PC-3 (cell line): Measurements from ENCODE around the gene EFCAB11. TPM values are rescaled to one million over a fixed set of nuclear protein-coding genes. Genes with fewer than 3 reads are reported as not detected.

ENCODE experiments used
- ATAC-seq: fragments of 200-7000 bp; cut with Tn5 transposase; 2 replicates; pipeline ENCODE4 v1.9.1; 2020; ENCODE audit warnings: mild to moderate bottlenecking, moderate library complexity
- BruUV-seq: library from RNA; stranded (reverse); fragments of 400-500 nt; replicated peaks from 2 replicates; lab custom pipeline; 2021; lab: Mats Ljungman, UMichigan
- CTCF ChIA-PET: fragments of 300-600 bp; sonication (Branson Sonifier 250); formaldehyde crosslinking; loops from one replicate; lab custom pipeline; 2022; ENCODE audit warnings: antibody characterized with exemption; lab: Charles Lee
- POLR2A ChIA-PET: fragments of 300-600 bp; sonication (Branson Sonifier 250); formaldehyde crosslinking; loops from one replicate; lab custom pipeline; 2022; ENCODE audit warnings: antibody characterized with exemption; ENCODE audit not compliant: unreplicated experiment; lab: Charles Lee
- DNase-seq: peaks from one replicate; pipeline ENCODE4 v3.0.0-alpha.2; 2015
- H2AFZ ChIP-seq: fragments of 300-600 bp; sonication (generic); 2 replicates; pipeline ENCODE4 v1.6.0; 2016; ENCODE audit warnings: antibody characterized with exemption, low read length
- H3F3A ChIP-seq: fragments of 300-600 bp; sonication (generic); one replicate; pipeline ENCODE4 v1.6.0; 2017; ENCODE audit warnings: antibody characterized with exemption, low read length, control low read depth, mild to moderate bottlenecking; ENCODE audit not compliant: unreplicated experiment
- H3K27ac ChIP-seq: fragments of 300-600 bp; sonication (generic); 2 replicates; pipeline ENCODE4 v1.5.1; 2016; ENCODE audit warnings: mild to moderate bottlenecking, low read length
- H3K27me3 ChIP-seq: fragments of 300-600 bp; sonication (generic); 2 replicates; pipeline ENCODE4 v1.6.1; 2016; ENCODE audit warnings: low read length, mixed read lengths
- H3K36me3 ChIP-seq: fragments of 300-600 bp; sonication (generic); 2 replicates; pipeline ENCODE4 v1.6.1; 2016; ENCODE audit warnings: low read depth, mixed run types, low read length, mixed read lengths
- H3K4me1 ChIP-seq: fragments of 300-600 bp; sonication (generic); 2 replicates; pipeline ENCODE4 v1.5.1; 2016; ENCODE audit warnings: low read length; ENCODE audit not compliant: insufficient read depth
- H3K4me2 ChIP-seq: fragments of 300-600 bp; sonication (generic); 2 replicates; pipeline ENCODE4 v1.6.0; 2016; ENCODE audit warnings: low read length
- H3K4me3 ChIP-seq: fragments of 300-600 bp; sonication (generic); 2 replicates; pipeline ENCODE4 v1.5.1; 2016; ENCODE audit warnings: mild to moderate bottlenecking, low read length, mixed read lengths
- H3K79me2 ChIP-seq: fragments of 300-600 bp; sonication (generic); 2 replicates; pipeline ENCODE4 v1.6.1; 2017; ENCODE audit warnings: low read length, mixed read lengths
- H3K9ac ChIP-seq: fragments of 300-600 bp; sonication (generic); 2 replicates; pipeline ENCODE4 v1.6.0; 2016; ENCODE audit warnings: mild to moderate bottlenecking, low read length
- H3K9me2 ChIP-seq: fragments of 300-600 bp; sonication (generic); replicated peaks from 2 replicates; pipeline ENCODE4 v1.6.1; 2016; ENCODE audit warnings: mixed run types, low read length, mixed read lengths
- H3K9me3 ChIP-seq: fragments of 300-600 bp; sonication (generic); 2 replicates; pipeline ENCODE4 v1.6.1; 2016; ENCODE audit warnings: low read length, mixed read lengths
- H4K20me1 ChIP-seq: fragments of 300-600 bp; sonication (generic); 2 replicates; pipeline ENCODE4 v1.6.1; 2016; ENCODE audit warnings: low read length, mixed read lengths
- EZH2 ChIP-seq: fragments of 300-600 bp; sonication (generic); IDR thresholded peaks from one replicate; pipeline ENCODE4 v1.6.1; 2017; ENCODE audit warnings: antibody characterized with exemption, mild to moderate bottlenecking, low read length; ENCODE audit not compliant: unreplicated experiment
- EZH2phosphoT487 ChIP-seq: fragments of 300-600 bp; sonication (generic); IDR thresholded peaks from 2 replicates; pipeline ENCODE4 v1.6.1; 2018; ENCODE audit warnings: mild to moderate bottlenecking, antibody characterized with exemption, low read length, borderline replicate concordance
- intact Hi-C: fragments of 100-400 bp; cut with micrococcal nuclease; formaldehyde crosslinking; loops from 2 replicates; pipeline ENCODE4 v1.9.0; 2023
- total RNA-seq: library from RNA; depleted of rRNA; stranded (reverse); fragments of >200 nt; gene quantifications from 2 replicates; pipeline ENCODE4 v1.2.3, GENCODE V29; 2014
- TF ChIP-seq, protein P1 (sequence below): fragments of 300-600 bp; sonication (generic); conservative IDR thresholded peaks from 2 replicates; pipeline ENCODE4 v1.5.1; 2017; ENCODE audit warnings: antibody characterized with exemption, low read depth, mild to moderate bottlenecking, low read length

EFCAB11 gene
- total RNA-seq, 1 experiment from 2014 or later: 7.0 TPM

DNA sequence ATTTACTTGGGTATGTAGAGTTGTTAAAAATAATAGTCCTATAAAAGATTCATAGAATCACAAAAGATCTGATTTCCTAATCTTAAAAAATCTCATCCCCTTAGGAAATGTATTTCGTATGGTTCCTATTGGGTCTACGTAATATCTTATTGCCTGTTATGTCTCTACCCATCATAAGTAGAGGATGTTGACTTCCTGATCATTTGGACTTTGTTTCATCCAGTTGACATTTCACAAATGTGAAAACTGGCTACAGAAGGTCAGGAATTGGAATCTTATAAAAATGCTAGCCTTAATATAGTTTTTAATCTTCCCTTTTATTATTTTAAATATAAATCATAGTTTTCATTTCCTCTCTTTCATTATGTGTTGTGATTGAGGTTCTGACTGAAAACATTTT lies 46.4 kb upstream of the EFCAB11 start:
- Histone ChIP-seq H3K79me2 (no peaks in the 10 kb centered on the region), H3K4me1 (no peaks in the 10 kb centered on the region), H3K4me2 (no peak overlapping the region), H3K27ac (no peak overlapping the region), H3K4me3 (no peak overlapping the region), H2AFZ (no peak overlapping the region), H3K36me3 (peaks cover 17% of the 10 kb centered on the region), H3F3A (no peaks in the 10 kb centered on the region), H3K27me3 (no peaks in the 10 kb centered on the region), H3K9ac (no peak overlapping the region), H3K9me3 (no peaks in the 10 kb centered on the region), H4K20me1 (no peaks in the 10 kb centered on the region), H3K9me2 (no peaks in the 10 kb centered on the region)
- CTCF ChIA-PET: no interaction called here
- ATAC-seq (no peak), DNase-seq (no peak)
- BruUV-seq: no TSS peak
- intact Hi-C loops: no loop called here
- TF ChIP-seq, protein P1, sequence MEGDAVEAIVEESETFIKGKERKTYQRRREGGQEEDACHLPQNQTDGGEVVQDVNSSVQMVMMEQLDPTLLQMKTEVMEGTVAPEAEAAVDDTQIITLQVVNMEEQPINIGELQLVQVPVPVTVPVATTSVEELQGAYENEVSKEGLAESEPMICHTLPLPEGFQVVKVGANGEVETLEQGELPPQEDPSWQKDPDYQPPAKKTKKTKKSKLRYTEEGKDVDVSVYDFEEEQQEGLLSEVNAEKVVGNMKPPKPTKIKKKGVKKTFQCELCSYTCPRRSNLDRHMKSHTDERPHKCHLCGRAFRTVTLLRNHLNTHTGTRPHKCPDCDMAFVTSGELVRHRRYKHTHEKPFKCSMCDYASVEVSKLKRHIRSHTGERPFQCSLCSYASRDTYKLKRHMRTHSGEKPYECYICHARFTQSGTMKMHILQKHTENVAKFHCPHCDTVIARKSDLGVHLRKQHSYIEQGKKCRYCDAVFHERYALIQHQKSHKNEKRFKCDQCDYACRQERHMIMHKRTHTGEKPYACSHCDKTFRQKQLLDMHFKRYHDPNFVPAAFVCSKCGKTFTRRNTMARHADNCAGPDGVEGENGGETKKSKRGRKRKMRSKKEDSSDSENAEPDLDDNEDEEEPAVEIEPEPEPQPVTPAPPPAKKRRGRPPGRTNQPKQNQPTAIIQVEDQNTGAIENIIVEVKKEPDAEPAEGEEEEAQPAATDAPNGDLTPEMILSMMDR: no peak
- POLR2A ChIA-PET: no interaction called here

DNA sequence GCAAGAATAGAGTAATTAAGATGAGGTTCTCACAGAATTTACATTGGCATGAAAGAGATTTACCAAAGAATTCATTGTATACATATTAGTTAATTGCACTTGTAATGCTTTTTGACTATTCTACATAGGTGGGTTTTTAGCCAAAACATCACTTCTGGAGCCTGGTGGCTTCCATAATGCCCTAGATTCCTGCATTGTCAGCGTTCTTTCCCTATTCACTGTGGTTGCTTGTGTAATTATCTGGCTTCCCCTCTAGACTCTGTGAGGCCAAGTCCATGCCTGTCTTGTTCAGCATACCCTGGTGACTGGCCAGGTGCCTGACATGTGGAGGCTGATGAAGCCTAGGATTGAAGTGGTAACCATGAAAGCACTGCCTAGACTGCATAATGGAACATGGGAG lies 42.4 kb upstream of the EFCAB11 start:
- BruUV-seq: no TSS peak
- no peaks in the 10 kb centered on the region for H3K9me3 ChIP-seq
- POLR2A ChIA-PET: no interaction called here

DNA sequence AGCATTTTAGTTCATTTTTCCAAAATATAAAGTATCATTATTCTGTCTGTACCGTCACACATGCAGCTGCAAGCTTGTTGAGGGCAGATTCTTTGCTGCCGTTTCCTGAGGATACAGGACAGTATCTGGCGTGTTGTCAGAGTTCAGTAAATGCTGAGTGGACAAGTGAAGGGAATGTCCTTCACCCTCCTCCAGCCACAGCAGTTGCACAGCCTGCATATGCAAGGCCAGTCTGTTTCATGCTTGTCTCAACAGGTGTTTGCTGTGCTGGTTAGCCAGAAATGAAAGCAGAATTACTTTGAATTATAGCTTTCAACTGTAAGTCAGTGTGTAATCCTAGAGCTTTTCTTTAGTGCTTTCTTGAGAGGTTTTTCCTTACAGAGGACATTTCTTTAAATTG lies 37.7 kb upstream of the EFCAB11 start:
- Histone ChIP-seq H3K9ac (no peak overlapping the region), H3K9me2 (no peaks in the 10 kb centered on the region), H4K20me1 (no peaks in the 10 kb centered on the region), H3K4me2 (no peak overlapping the region), H3K79me2 (no peaks in the 10 kb centered on the region), H3K9me3 (no peaks in the 10 kb centered on the region), H3K4me1 (no peaks in the 10 kb centered on the region), H3K36me3 (peaks cover 70% of the 10 kb centered on the region), H3K27me3 (no peaks in the 10 kb centered on the region), H2AFZ (no peak overlapping the region), H3F3A (no peaks in the 10 kb centered on the region), H3K4me3 (no peak overlapping the region), H3K27ac (no peak overlapping the region)
- ChIA-PET POLR2A (no interaction called here), CTCF (no interaction called here)
- TF ChIP-seq, protein P1: no peak
- TF ChIP-seq EZH2 (no peak), EZH2phosphoT487 (no peak)
- intact Hi-C loops: no loop called here
- ATAC-seq (no peak), DNase-seq (no peak)
- BruUV-seq: no TSS peak

More for the DNA sequence above, 42.4 kb upstream of the EFCAB11 start:
- CTCF ChIA-PET: no interaction called here
- Histone ChIP-seq H3K27ac (no peak overlapping the region), H3K79me2 (no peaks in the 10 kb centered on the region), H3K27me3 (no peaks in the 10 kb centered on the region), H3K36me3 (peaks cover 51% of the 10 kb centered on the region), H3F3A (no peaks in the 10 kb centered on the region), H4K20me1 (no peaks in the 10 kb centered on the region), H3K9me2 (no peaks in the 10 kb centered on the region), H2AFZ (no peak overlapping the region), H3K4me3 (no peak overlapping the region), H3K4me2 (no peak overlapping the region), H3K9ac (no peak overlapping the region), H3K4me1 (no peaks in the 10 kb centered on the region)
- intact Hi-C loops: no loop called here
- TF ChIP-seq EZH2 (no peak), EZH2phosphoT487 (no peak)
- TF ChIP-seq, protein P1: no peak
- no peak for ATAC-seq
- no peak for DNase-seq
